PFSK-1 (cell line): ENCODE data around the gene INTS6.

Source experiments
- FOXP2 ChIP-seq: optimal IDR thresholded peaks from 2 replicates; pipeline ENCODE3; 2011; ENCODE audit warnings: borderline replicate concordance, control low read depth, inconsistent platforms; ENCODE audit not compliant: insufficient read depth; ENCODE audit errors: extremely low read length, extremely low read depth
- POLR2AphosphoS5 ChIP-seq: IDR thresholded peaks from 2 replicates; pipeline ENCODE4 v1.6.1; 2012; ENCODE audit warnings: low read depth, mild to moderate bottlenecking, control low read depth, low read length, moderate library complexity
- REST ChIP-seq, 2 experiments: IDR thresholded peaks; 2 replicates each; pipeline versions ENCODE4 v1.6.1 to v1.8.0; 2011 to 2012; ENCODE audit warnings: low read depth in 2 of 2, low read length in 2 of 2, control low read depth in 1 of 2, inconsistent platforms in 1 of 2, mild to moderate bottlenecking in 1 of 2, moderate library complexity in 1 of 2; ENCODE audit not compliant: insufficient read depth in 1 of 2
- SIN3A ChIP-seq: IDR thresholded peaks from 2 replicates; pipeline ENCODE4 v1.6.1; 2012; ENCODE audit warnings: mild to moderate bottlenecking, low read length, moderate library complexity, borderline replicate concordance; ENCODE audit not compliant: insufficient read depth
- TAF1 ChIP-seq: IDR thresholded peaks from 2 replicates; pipeline ENCODE4 v1.6.1; 2012; ENCODE audit warnings: low read length, control low read depth, borderline replicate concordance; ENCODE audit not compliant: insufficient read depth

The INTS6 gene

GRCh38 chr13:51437550-51438127, 15.2 kb downstream of the INTS6 start:
- TF ChIP-seq FOXP2 (no peak), POLR2AphosphoS5 (no peak), REST (IDR thresholded peaks at IDR 0.05; ENCODE audit: insufficient read depth in 1 of 2, low read depth in 2 of 2, low read length in 2 of 2) (no peak), SIN3A (no peak), TAF1 (no peak)

GRCh38 chr13:51435002-51435578, 17.7 kb downstream of the INTS6 start:
- no peak for TF ChIP-seq TAF1
- TF ChIP-seq SIN3A, result no peak
- TF ChIP-seq POLR2AphosphoS5, result no peak
- TF ChIP-seq REST (IDR thresholded peaks at IDR 0.05; ENCODE audit: insufficient read depth in 1 of 2, low read depth in 2 of 2, low read length in 2 of 2), result no peak
- TF ChIP-seq FOXP2, result no peak

- TF ChIP-seq TAF1 (no peak), FOXP2 (no peak), POLR2AphosphoS5 (no peak), REST (IDR thresholded peaks at IDR 0.05; ENCODE audit: insufficient read depth in 1 of 2, low read depth in 2 of 2, low read length in 2 of 2) (no peak), SIN3A (no peak)
Observed at GRCh38 chr13:51432576-51432975, 20.3 kb downstream of the INTS6 start.

GRCh38 chr13:51426982-51427381, 25.9 kb downstream of the INTS6 start:
- TF ChIP-seq REST (IDR thresholded peaks at IDR 0.05; ENCODE audit: insufficient read depth in 1 of 2, low read depth in 2 of 2, low read length in 2 of 2) (no peak), FOXP2 (no peak), SIN3A (no peak), POLR2AphosphoS5 (no peak), TAF1 (no peak)
